OCI-LY3 (cell line): Measurements from ENCODE around the gene ANKMY2.

Experiments
- EZH2phosphoT487 ChIP-seq: fragments of 200-600 bp; shearing (Covaris generic); IDR thresholded peaks from 2 replicates; pipeline ENCODE4 v1.6.1; 2018; ENCODE audit warnings: antibody characterized with exemption, mixed run types, low read depth
- TF ChIP-seq, protein P1 (sequence below): fragments of 200-600, 300-600 bp; sonication (generic); IDR thresholded peaks from 2 replicates; pipeline ENCODE4 v1.5.1; 2014; ENCODE audit warnings: antibody characterized with exemption, low read length, low read depth

DNA sequence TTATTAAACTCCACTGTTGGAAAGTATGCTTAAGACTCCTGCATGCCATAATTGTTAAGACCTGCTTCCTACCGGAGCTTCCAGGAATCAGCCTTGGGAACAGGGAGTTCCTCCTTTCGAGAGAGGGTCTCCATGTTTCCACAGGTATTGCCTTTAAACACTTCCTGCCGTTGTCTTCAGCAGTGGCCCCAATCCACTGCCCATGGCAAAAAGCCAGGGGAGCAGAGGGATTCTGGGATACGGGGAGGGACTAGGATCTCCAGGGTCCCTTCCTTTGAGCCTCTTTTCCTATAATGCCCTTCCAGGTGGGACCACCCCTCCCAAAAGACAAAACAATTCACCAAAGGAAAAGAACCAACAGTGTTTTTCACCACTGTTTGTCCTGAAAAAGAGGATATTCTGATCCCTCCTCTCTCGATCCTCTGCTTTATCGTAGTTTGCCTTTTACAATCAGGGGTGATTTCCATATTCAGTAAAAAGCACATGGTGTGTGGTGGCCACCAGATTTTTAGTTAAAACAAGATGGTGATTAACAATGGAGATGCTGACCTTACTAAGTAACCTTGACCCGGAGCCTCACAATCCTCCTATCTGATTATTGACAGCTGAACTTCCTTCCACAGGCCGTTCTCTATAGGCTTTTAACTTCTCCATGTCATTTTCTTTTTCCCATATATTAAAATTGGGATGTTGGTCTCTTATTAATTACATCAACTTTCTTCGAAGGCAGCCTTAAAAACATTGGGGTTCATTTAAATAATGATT lies 82.9 kb downstream of the ANKMY2 start:
- TF ChIP-seq, protein P1, sequence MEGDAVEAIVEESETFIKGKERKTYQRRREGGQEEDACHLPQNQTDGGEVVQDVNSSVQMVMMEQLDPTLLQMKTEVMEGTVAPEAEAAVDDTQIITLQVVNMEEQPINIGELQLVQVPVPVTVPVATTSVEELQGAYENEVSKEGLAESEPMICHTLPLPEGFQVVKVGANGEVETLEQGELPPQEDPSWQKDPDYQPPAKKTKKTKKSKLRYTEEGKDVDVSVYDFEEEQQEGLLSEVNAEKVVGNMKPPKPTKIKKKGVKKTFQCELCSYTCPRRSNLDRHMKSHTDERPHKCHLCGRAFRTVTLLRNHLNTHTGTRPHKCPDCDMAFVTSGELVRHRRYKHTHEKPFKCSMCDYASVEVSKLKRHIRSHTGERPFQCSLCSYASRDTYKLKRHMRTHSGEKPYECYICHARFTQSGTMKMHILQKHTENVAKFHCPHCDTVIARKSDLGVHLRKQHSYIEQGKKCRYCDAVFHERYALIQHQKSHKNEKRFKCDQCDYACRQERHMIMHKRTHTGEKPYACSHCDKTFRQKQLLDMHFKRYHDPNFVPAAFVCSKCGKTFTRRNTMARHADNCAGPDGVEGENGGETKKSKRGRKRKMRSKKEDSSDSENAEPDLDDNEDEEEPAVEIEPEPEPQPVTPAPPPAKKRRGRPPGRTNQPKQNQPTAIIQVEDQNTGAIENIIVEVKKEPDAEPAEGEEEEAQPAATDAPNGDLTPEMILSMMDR = no peak
- no peak for TF ChIP-seq EZH2phosphoT487
